ENCODE measurements around the gene AGBL4.

DNA sequence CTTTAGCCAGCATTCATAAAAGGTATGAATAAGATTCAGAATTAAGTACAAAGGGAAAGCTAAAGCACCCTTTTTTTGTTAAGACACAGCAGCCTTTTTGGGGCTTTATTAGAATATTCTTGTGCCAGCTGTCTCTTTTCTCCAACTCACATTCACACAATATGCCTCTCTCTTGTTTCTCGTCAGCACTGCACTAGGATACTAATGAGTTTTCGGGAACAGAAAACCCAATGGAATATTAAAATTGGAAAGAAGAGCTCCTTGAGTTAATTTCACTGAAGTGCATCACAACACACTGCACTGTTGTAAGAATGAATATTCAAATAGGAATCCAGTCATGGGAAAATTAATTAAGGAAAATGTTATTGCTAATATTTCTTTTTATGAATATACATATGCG, 836.7 kb downstream of the AGBL4 start:
- TF ChIP-seq, protein P1, sequence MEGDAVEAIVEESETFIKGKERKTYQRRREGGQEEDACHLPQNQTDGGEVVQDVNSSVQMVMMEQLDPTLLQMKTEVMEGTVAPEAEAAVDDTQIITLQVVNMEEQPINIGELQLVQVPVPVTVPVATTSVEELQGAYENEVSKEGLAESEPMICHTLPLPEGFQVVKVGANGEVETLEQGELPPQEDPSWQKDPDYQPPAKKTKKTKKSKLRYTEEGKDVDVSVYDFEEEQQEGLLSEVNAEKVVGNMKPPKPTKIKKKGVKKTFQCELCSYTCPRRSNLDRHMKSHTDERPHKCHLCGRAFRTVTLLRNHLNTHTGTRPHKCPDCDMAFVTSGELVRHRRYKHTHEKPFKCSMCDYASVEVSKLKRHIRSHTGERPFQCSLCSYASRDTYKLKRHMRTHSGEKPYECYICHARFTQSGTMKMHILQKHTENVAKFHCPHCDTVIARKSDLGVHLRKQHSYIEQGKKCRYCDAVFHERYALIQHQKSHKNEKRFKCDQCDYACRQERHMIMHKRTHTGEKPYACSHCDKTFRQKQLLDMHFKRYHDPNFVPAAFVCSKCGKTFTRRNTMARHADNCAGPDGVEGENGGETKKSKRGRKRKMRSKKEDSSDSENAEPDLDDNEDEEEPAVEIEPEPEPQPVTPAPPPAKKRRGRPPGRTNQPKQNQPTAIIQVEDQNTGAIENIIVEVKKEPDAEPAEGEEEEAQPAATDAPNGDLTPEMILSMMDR (IDR thresholded peaks at IDR 0.05; ENCODE audit: borderline replicate concordance, extremely low read depth, low read length, poor library complexity, severe bottlenecking) = no peak
- no peak for TF ChIP-seq EZH2 (IDR thresholded peaks at IDR 0.05; ENCODE audit: borderline replicate concordance, low read depth, low read length, severe bottlenecking)
